Transverse colon (tissue), 4 donors: ENCODE measurements around the gene CSRP3.

Experiments used
- EP300 ChIP-seq: sonication (generic); formaldehyde crosslinking; IDR thresholded peaks from one replicate; pipeline ENCODE4 v1.6.1; 2017; ENCODE audit warnings: antibody characterized with exemption, low read depth
- POLR2A ChIP-seq: fragments of 450-650 bp; IDR thresholded peaks from one replicate; pipeline ENCODE4 v1.6.1; 2016; ENCODE audit warnings: antibody characterized with exemption, mild to moderate bottlenecking, moderate library complexity
- POLR2AphosphoS5 ChIP-seq, 3 donors: sonication (generic); formaldehyde crosslinking; IDR thresholded peaks; one replicate each; pipeline ENCODE4 v1.6.1; 2016; ENCODE audit warnings: antibody characterized with exemption in 3 of 3
- TF ChIP-seq, protein P1 (sequence below), 5 experiments: fragments of 200-600 bp in 3 of 5; fragments of 450-650 bp in 2 of 5; sonication (generic) in 3 of 5; IDR thresholded peaks; 1 replicate in 2 of 5; 2 replicates in 3 of 5; pipeline ENCODE4 v1.5.1; 2016 to 2017; ENCODE audit warnings: antibody characterized with exemption in 5 of 5, inconsistent platforms in 3 of 5, mild to moderate bottlenecking in 2 of 5, moderate library complexity in 1 of 5

GRCh38 chr11:19160847-19161246 lies 40.9 kb downstream of the CSRP3 start:
- TF ChIP-seq EP300 (no peak), POLR2A (no peak), POLR2AphosphoS5 (IDR thresholded peaks at IDR 0.05) (no peak)
- TF ChIP-seq, protein P1, sequence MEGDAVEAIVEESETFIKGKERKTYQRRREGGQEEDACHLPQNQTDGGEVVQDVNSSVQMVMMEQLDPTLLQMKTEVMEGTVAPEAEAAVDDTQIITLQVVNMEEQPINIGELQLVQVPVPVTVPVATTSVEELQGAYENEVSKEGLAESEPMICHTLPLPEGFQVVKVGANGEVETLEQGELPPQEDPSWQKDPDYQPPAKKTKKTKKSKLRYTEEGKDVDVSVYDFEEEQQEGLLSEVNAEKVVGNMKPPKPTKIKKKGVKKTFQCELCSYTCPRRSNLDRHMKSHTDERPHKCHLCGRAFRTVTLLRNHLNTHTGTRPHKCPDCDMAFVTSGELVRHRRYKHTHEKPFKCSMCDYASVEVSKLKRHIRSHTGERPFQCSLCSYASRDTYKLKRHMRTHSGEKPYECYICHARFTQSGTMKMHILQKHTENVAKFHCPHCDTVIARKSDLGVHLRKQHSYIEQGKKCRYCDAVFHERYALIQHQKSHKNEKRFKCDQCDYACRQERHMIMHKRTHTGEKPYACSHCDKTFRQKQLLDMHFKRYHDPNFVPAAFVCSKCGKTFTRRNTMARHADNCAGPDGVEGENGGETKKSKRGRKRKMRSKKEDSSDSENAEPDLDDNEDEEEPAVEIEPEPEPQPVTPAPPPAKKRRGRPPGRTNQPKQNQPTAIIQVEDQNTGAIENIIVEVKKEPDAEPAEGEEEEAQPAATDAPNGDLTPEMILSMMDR (IDR thresholded peaks at IDR 0.05): no peak
